Measurements from ENCODE around the gene SVEP1.
A peak's percentile ranks its signal among the peaks of the same experiment; 100 is the strongest.
"Not testable (repeated sequence)": the region's sequence is repeated elsewhere in the genome, so short reads cannot be mapped to it uniquely, and the experiment has no call there.

SVEP1 gene

GRCh38 chr9:110370315-110370714 is 209.2 kb downstream of the SVEP1 start:
- no peak for TF ChIP-seq CTCF (IDR thresholded peaks at IDR 0.05)
- Mint-ChIP-seq H3K27ac (no peak overlapping the region), H3K4me3 (no peak overlapping the region), H3K27me3 (ENCODE audit: low read depth, poor library complexity) (no peaks in the 10 kb centered on the region), H3K9me3 (no peaks in the 10 kb centered on the region), H3K4me1 (no peaks in the 10 kb centered on the region), H3K36me3 (ENCODE audit: low read depth) (no peaks in the 10 kb centered on the region)
- DNase-seq: no peak

- H3K27ac Mint-ChIP-seq: no peak overlapping the region
Measured at GRCh38 chr9:110364451-110364850, 215.1 kb downstream of the SVEP1 start.

GRCh38 chr9:110358992-110359391 is 220.5 kb downstream of the SVEP1 start:
- H3K4me3 Mint-ChIP-seq; H3K36me3 Mint-ChIP-seq (ENCODE audit: low read depth); H3K27ac Mint-ChIP-seq; DNase-seq; H3K27me3 Mint-ChIP-seq (ENCODE audit: low read depth, poor library complexity): not testable (repeated sequence)
- H3K4me1 Mint-ChIP-seq: peaks cover 15% of the 10 kb centered on the region
- H3K9me3 Mint-ChIP-seq: peaks cover 16% of the 10 kb centered on the region

More at GRCh38 chr9:110364451-110364850, 215.1 kb downstream of the SVEP1 start:
- H3K36me3 Mint-ChIP-seq (ENCODE audit: low read depth): no peaks in the 10 kb centered on the region
- H3K4me3 Mint-ChIP-seq: no peak overlapping the region
- no peak for DNase-seq
- no peaks in the 10 kb centered on the region for H3K4me1 Mint-ChIP-seq
- TF ChIP-seq CTCF (IDR thresholded peaks at IDR 0.05): no peak
- peaks cover 12% of the 10 kb centered on the region for H3K9me3 Mint-ChIP-seq
- H3K27me3 Mint-ChIP-seq (ENCODE audit: low read depth, poor library complexity): no peaks in the 10 kb centered on the region

GRCh38 chr9:110357505-110357904 is 222.0 kb downstream of the SVEP1 start:
- TF ChIP-seq CTCF (IDR thresholded peaks at IDR 0.05): no peak
- Mint-ChIP-seq H3K27ac (no peak overlapping the region), H3K36me3 (ENCODE audit: low read depth) (no peaks in the 10 kb centered on the region), H3K27me3 (ENCODE audit: low read depth, poor library complexity) (peaks cover 4% of the 10 kb centered on the region), H3K9me3 (peaks cover 16% of the 10 kb centered on the region), H3K4me3 (no peak overlapping the region), H3K4me1 (peaks cover 15% of the 10 kb centered on the region)
- no peak for DNase-seq

GRCh38 chr9:110356639-110357395 is 222.7 kb downstream of the SVEP1 start:
- Mint-ChIP-seq H3K4me3 (no peak overlapping the region), H3K36me3 (ENCODE audit: low read depth) (no peaks in the 10 kb centered on the region), H3K4me1 (peaks cover 15% of the 10 kb centered on the region), H3K27me3 (ENCODE audit: low read depth, poor library complexity) (peaks cover 4% of the 10 kb centered on the region), H3K27ac (peak overlapping the region; percentile 20), H3K9me3 (peaks cover 16% of the 10 kb centered on the region)
- DNase-seq: no peak
- TF ChIP-seq CTCF (IDR thresholded peaks at IDR 0.05): no peak

GRCh38 chr9:110355911-110356310 is 223.6 kb downstream of the SVEP1 start:
- no peak for DNase-seq
- H3K27ac Mint-ChIP-seq: no peak overlapping the region
- no peak for TF ChIP-seq CTCF (IDR thresholded peaks at IDR 0.05)
- no peak overlapping the region for H3K4me3 Mint-ChIP-seq
- H3K4me1 Mint-ChIP-seq: peaks cover 15% of the 10 kb centered on the region
- peaks cover 4% of the 10 kb centered on the region for H3K27me3 Mint-ChIP-seq (ENCODE audit: low read depth, poor library complexity)
- peaks cover 14% of the 10 kb centered on the region for H3K9me3 Mint-ChIP-seq
- H3K36me3 Mint-ChIP-seq (ENCODE audit: low read depth): no peaks in the 10 kb centered on the region
